GM19455 (cell line): ENCODE results near the gene BMS1.
"Not testable (repeated sequence)": the region's sequence is repeated elsewhere in the genome, so short reads cannot be mapped to it uniquely, and the experiment has no call there.

Source experiments
- ATAC-seq: cut with Tn5 transposase; IDR thresholded peaks from one replicate; pipeline ENCODE4 v1.9.1; 2021; ENCODE audit not compliant: unreplicated experiment

Gene BMS1

DNA sequence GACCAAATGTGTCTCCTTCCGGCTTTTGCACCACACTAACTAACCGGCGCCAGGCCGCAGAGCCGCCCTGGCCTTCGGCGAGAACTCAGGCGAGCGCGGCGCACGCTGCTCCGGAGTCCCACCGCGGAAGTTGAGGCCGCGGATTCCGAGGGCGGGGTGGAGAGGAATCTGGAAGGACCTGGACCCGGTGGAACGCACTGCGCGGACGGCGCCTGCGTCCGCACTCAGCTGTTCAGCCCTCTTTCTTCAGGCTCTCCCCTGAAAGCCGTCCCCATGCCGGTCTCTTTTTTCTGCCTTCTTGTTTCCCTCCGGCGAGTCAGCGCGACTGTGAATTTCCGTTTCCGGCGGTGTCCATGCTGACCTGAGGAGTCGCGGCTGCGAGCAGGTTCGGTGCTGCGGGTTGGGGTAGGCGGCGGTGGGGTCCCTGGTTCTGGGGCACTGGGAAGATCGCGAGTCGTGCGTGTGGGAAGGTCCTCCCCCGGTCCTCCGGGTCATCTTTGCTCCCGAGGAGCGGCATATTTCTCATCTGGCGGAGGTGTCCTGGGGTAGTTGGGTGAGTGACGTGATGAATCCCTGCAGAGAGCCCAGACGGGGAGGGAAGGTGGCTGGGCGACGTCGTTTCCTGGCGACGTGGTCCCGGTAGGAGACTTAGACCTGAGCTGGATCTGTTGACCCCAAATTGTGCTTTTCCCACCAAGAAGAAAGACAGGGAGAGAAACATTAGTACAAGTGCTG, at the start of gene BMS1:
TSS of gene BMS1 (plus strand) at position 350 of the 735 bp plus-strand sequence. CDS start 1,600 bp downstream, outside the sequence.
- peak; percentile 99 for ATAC-seq

DNA sequence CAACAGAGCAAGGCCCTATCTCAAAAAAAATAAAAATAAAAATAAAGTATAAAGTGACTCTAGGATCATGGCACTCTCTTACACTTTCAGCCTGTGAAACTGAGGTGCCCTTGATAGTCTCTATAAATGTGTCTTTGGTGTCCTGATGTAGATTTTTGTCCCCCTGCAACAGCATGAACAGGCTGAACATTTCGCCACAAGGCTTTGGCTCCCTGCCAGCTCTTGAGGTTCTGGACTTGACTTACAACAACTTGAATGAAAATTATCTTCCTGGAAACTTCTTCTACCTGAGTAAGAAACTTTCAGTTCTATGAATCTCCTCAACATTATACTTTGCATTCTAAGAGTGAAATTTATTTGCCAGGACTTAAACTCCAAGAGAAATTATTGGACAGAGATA, 48.1 kb upstream of the BMS1 start:
- ATAC-seq: no peak

GRCh38 chr10:42738679-42739078, 43.9 kb upstream of the BMS1 start:
- ATAC-seq: no peak

GRCh38 chr10:42741536-42741935, 41.1 kb upstream of the BMS1 start:
- not testable (repeated sequence) for ATAC-seq

DNA sequence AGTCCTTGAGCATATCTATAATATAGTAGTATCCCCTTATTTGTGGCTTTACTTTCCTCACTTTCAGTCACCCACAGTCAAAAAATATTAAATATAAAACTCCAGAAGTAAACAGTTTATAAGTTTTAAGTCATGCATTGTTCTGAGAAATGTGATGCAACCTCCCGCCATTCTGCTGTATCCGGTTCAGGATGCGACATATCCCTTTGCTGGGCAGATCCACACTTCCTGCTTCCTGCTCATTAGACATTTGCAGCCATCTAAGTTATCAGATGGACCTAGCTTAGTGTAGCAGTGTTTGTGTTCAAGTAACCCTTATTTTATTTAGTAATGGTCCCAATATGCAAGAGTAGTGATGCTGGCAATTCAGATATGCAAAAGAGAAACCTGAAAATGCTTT, 38.9 kb upstream of the BMS1 start:
- ATAC-seq: no peak

DNA sequence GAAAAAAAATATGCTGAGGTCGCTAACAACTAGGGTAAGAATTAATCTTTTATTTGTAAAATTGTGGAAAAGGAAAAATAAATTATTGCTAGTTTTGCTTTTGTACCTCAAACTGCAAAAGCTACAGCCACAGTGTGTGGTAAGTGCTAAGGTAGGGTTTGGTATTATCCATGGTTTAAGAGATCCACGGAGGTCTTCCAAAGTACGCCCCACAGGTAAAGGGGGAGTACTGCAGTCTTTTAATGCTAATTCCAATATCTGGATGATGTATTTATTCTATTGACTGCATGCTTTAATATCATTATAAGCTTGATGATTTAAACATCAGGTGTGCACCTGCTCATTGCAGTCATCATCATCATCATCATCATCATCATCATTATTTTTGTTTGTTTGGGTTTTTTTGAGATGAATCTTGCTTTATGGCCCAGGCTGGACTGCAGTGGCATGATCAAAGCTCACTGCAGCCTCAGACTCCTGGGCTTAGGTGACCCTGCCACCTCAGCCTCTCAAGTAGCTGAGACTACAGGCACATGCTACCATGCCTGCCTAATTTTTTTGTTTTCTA, 38.4 kb upstream of the BMS1 start:
- no peak for ATAC-seq

GRCh38 chr10:42753126-42753506, 29.5 kb upstream of the BMS1 start:
- ATAC-seq: no peak

GRCh38 chr10:42753507-42754154, 29.0 kb upstream of the BMS1 start:
- ATAC-seq: no peak

DNA sequence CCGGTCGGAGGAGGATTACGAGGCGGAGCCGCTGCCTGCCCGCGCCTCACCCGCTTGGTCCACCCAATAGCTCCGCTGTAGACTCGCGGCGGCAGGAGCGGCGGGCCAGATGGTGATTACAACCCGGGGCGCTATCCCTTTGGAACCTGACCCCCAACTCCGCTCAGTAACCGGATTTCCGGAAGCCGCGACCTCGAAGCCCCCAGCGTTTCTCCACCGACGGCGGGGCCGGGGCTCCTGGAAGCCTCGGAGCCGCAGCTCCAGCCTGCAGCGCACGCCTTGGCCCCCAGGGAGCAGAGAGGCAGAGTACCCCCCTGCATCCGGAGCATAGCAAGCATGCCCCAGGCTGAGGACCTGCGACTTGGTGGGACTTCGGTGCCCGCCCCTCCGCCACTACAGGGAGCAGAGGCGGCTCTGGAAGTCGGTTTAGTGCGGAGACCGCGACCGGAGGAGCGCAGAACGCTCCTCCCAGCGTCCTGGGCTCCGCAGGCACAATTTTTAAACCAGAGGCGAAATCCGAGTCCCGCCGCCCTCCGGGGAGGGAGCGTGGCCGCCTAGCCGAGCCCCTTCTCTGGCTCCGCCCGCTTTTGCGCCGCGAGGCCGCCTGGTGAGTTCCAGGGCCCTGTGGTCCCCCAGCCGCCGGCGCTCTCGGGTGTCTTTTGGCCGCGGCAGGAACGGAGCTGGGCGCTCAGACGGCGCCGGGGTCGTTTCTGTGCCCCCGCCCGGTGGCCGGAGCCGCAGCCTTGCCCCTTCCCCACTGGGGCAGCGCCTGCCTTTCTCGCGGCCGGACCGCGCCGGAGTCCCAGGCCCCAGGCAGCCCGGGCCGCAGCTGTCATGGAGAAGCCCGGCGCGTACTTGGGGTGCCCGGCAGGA, 28.2 kb upstream of the BMS1 start:
- ATAC-seq: no peak

DNA sequence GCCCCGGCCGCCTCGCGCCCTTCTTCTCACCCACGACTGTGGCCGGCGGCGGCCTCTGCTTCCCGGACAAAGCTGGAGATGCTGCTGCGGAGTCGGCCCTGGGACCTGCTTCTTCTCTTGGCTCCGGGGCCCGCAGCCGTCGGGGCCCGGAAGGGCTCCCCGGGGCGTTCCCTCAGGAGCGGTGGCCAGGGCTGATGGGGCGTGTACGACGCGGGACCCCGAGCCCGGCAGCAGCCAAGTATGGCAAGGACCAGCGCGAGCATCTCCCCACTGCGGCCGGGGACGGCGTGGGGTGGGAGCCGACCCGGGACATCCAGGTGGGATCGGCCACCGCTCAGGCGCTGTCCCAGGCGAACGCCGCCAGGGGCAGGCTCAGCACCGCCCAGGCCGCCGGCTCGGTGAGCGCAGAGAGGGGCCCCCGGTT, 27.6 kb upstream of the BMS1 start:
- ATAC-seq: no peak

GRCh38 chr10:42755556-42756093, 27.0 kb upstream of the BMS1 start:
- ATAC-seq: no peak

DNA sequence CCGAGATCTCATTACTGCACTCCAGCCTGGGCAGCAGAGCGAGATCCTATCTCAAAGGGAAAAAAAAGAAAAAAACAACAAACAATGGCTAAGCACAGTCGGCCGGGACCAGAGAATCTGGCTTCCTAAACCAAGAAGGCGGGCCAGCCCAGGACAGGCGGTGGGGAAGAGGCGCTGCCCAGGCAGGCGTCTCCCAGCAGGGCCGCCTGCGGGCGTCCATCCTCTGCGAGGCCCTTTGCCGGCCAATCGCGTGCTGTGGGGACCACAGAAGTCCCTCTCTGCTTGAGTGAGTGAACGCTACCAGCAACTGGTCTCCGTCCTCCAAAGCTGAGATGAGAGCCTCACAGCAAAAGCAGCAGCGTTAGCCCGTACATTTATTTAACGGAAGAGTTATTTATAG, 14.7 kb upstream of the BMS1 start:
- no peak for ATAC-seq

- no peak for ATAC-seq
These were observed 13.9 kb upstream of the BMS1 start for GRCh38 chr10:42768581-42769152.

DNA sequence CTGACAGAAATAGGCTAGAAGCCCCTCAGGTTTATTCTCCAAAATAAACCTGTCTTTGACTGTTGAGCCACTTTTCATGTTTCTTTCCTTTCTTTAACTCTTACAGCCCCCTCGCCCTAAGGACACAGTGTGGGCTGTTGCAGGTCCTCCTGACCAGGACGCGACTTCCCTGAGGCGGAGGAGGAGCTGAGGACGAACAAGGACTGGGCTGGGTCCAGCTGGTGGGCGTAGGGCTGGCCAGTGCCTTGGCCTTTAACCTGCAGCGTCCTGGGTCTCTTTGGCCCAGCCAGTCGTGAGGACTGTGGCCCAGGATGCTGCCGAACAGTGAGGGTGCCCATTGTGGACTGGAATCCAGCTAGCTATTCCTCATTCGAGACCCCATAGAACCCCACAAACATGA, 13.4 kb upstream of the BMS1 start:
- ATAC-seq: no peak

GRCh38 chr10:42769673-42770072, 12.9 kb upstream of the BMS1 start:
- no peak for ATAC-seq

GRCh38 chr10:42776681-42777080, 5.9 kb upstream of the BMS1 start:
- ATAC-seq: no peak

- no peak for ATAC-seq
These were observed 2.1 kb upstream of the BMS1 start for GRCh38 chr10:42780456-42780855.

GRCh38 chr10:42781893-42782445, 626 bp upstream of the BMS1 start:
- peak; percentile 5 for ATAC-seq

GRCh38 chr10:42783181-42783549, 570 bp downstream of the BMS1 start:
- ATAC-seq: no peak

DNA sequence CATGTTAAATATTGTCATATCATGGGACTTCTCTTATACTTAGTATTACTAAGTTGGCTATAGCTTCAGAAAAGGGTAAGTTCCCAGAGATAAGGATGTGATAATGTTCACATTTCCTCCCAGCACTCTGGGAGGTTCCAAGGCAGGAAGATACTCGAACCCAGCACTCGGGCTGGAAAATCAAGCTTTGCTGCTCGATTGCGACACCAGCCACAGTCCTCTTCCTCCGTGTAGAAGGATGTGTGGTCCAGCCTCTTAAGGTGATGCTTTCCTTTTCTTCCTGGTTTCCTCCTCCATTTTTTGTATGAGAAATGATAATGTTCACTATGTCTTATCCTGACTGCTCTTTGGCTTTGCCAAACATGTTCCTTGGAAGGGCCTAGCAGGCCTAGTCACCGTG, 3.2 kb downstream of the BMS1 start:
- ATAC-seq: no peak

DNA sequence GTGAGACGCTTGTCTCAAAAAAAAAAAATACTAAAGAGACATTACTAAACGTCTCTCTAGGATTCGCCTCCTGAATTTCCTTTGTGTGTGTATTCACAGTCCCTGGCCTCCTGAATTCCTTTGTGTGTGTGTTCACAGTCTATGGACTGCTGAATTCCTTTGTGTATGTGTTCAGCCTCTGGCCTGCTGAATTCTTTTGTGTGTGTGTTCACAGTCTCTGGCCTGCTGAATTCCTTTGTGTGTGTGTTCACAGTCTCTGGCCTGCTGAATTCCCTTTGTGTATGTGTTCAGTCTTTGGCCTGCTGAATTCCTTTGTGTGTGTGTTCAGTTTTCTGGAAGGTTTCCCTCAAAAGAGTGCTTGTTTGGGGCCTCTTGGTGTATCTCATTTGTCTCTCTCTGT, 8.2 kb downstream of the BMS1 start:
- ATAC-seq: no peak
